CD4-positive, alpha-beta memory T cell (primary cell): ENCODE data around the gene CALHM2. TPM values are rescaled to one million over a fixed set of nuclear protein-coding genes. Genes with fewer than 3 reads are reported as not detected.

ENCODE experiments used
- CTCF ChIA-PET: fragments of 350-600 bp; sonication (Branson Sonifier 250); formaldehyde crosslinking; loops from one replicate; lab custom pipeline; 2021; ENCODE audit warnings: inconsistent platforms; ENCODE audit not compliant: partially characterized antibody; lab: Charles Lee
- POLR2A ChIA-PET: fragments of 350-600 bp; sonication (Branson Sonifier 250); formaldehyde crosslinking; loops from one replicate; lab custom pipeline; 2021; ENCODE audit not compliant: partially characterized antibody; lab: Charles Lee
- DNase-seq, 5 donors: peaks; one replicate each; pipeline versions ENCODE4 v3.0.0 to v3.0.0-alpha.2; 2020 to 2022; ENCODE audit warnings: mixed read lengths in 1 of 5
- H3K27ac ChIP-seq: one replicate; pipeline ENCODE4 v1.7.0; 2013; ENCODE audit warnings: low read depth, low read length
- H3K27me3 ChIP-seq: 2 replicates; pipeline ENCODE4 v1.7.0; 2013; ENCODE audit warnings: mild to moderate bottlenecking, low read length, moderate library complexity; ENCODE audit not compliant: insufficient read depth
- H3K36me3 ChIP-seq: 2 replicates; pipeline ENCODE4 v1.7.0; 2013; ENCODE audit warnings: mild to moderate bottlenecking, low read length, moderate library complexity; ENCODE audit not compliant: insufficient read depth
- H3K4me1 ChIP-seq: 2 replicates; pipeline ENCODE4 v1.7.0; 2013; ENCODE audit warnings: mild to moderate bottlenecking, low read length, moderate library complexity; ENCODE audit not compliant: insufficient read depth
- H3K4me3 ChIP-seq, 2 donors: one replicate each; pipeline ENCODE4 v1.7.0; 2013; ENCODE audit warnings: low read length in 2 of 2, mild to moderate bottlenecking in 1 of 2
- H3K9me3 ChIP-seq, 2 donors: one replicate each; pipeline ENCODE4 v1.7.0; 2013; ENCODE audit warnings: low read length in 2 of 2, control low read depth in 1 of 2; ENCODE audit not compliant: control insufficient read depth in 1 of 2
- H3K27ac Mint-ChIP-seq, 7 donors: one replicate each; pipeline ENCODE4 v1.8.0; 2020 to 2021; ENCODE audit warnings: mixed read lengths in 7 of 7, mild to moderate bottlenecking in 6 of 7, inconsistent platforms in 3 of 7, moderate library complexity in 3 of 7
- H3K27me3 Mint-ChIP-seq, 2 donors: one replicate each; pipeline ENCODE4 v1.8.0; 2020 to 2021; ENCODE audit warnings: mixed read lengths in 2 of 2
- H3K36me3 Mint-ChIP-seq, 2 donors: one replicate each; pipeline ENCODE4 v1.8.0; 2020 to 2021; ENCODE audit warnings: mixed read lengths in 2 of 2, inconsistent platforms in 1 of 2, mild to moderate bottlenecking in 1 of 2
- H3K4me1 Mint-ChIP-seq, 4 donors: one replicate each; pipeline ENCODE4 v1.8.0; 2020 to 2021; ENCODE audit warnings: mixed read lengths in 4 of 4, mild to moderate bottlenecking in 1 of 4
- H3K4me3 Mint-ChIP-seq, 8 donors: one replicate each; pipeline ENCODE4 v1.8.0; 2020 to 2021; ENCODE audit warnings: mixed read lengths in 8 of 8, mild to moderate bottlenecking in 7 of 8, moderate library complexity in 6 of 8, inconsistent platforms in 3 of 8
- H3K9me3 Mint-ChIP-seq, 8 donors: one replicate each; pipeline ENCODE4 v1.8.0; 2020 to 2021; ENCODE audit warnings: mixed read lengths in 8 of 8, mild to moderate bottlenecking in 5 of 8, inconsistent platforms in 3 of 8, moderate library complexity in 1 of 8
- intact Hi-C: fragments of 100-400 bp; cut with micrococcal nuclease; formaldehyde crosslinking; loops from one replicate; pipeline ENCODE4 v1.15.1; 2023
- polyA plus RNA-seq, 2 donors: library from polyadenylated mRNA; unstranded; fragments of 300-500 nt; fragmentation: Illumina TruSeq; gene quantifications; one replicate each; pipeline ENCODE4 v1.2.3, GENCODE V29; 2021
- total RNA-seq, 2 experiments: library from RNA; stranded (reverse); gene quantifications; one replicate each; pipeline ENCODE4 v1.2.3, GENCODE V29; 2021

Gene CALHM2
- total and polyA plus RNA-seq, 4 experiments from 2014 or later = 40.3 to 84.6 (median 72.7) TPM

DNA sequence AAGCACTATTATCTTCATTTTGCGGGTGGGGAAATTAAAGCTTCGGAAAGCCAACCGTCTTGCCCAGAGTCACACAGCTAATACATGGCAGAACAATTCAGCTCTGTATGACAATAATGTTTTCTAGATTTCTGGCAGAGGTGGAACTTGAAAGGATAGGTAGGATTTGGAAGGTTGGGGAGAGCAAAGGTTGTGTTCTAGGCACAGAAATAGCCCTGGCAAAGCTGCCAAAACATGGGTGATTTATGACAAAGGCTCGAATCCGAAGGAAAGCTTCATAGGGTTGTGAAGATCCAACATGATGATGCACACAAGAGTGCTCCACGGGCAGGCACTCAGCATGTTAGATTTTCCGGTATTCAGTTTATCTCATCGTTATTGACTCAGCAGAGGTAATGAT lies 36.6 kb downstream of the CALHM2 start:
- DNase-seq = no peak
- ChIA-PET POLR2A (interaction anchor here (0.9 to 1.9 kb wide), 2 partner anchors 36 to 60 kb away, joined by 3 to 11 read pairs; no protein-coding TSS in a partner anchor), CTCF (interaction anchor here (0.7 to 8.2 kb wide), 20 partner anchors 8 to 270 kb away, joined by 3 to 268 read pairs (median 6); partner anchors contain the start of genes ATP5MK, CALHM2, CALHM3 and PDCD11)
- Histone ChIP-seq H3K9me3 (no peaks in the 10 kb centered on the region), H3K36me3 (peaks cover 84% of the 10 kb centered on the region), H3K4me3 (no peak overlapping the region), H3K27me3 (no peaks in the 10 kb centered on the region), H3K4me1 (no peaks in the 10 kb centered on the region), H3K27ac (no peak overlapping the region)
- H3K36me3 Mint-ChIP-seq = peaks cover 63 to 80% of the 10 kb centered on the region in 2 donors
- intact Hi-C loops = no loop called here
- H3K27me3 Mint-ChIP-seq = no peaks in the 10 kb centered on the region
- H3K27ac Mint-ChIP-seq = no peak overlapping the region
- peaks cover 3 to 5% (median 5%) of the 10 kb centered on the region in 4 donors for H3K4me1 Mint-ChIP-seq
- no peaks in the 10 kb centered on the region for H3K9me3 Mint-ChIP-seq
- H3K4me3 Mint-ChIP-seq = no peak overlapping the region

DNA sequence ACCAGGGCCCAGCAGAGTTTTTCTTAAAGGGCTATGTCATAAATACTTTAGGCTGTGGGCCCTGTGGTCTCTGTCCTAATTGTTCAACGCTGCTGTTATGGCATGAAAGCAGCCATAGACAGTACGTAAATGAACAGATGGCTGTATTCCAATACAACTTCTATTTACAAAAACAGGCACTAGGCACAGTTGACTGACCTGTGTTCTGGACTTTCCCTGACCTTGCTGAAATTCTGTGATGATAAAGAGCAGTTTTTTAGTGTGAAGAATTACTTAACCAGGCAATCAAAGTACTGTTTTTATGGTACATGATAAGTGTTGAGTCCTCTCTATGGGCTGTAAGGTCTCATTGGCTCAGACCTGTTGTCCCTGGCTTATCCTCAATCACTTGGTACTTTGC lies 38.6 kb downstream of the CALHM2 start:
- no peaks in the 10 kb centered on the region for H3K27me3 ChIP-seq
- H3K27me3 Mint-ChIP-seq = no peaks in the 10 kb centered on the region
- no peak overlapping the region for H3K4me3 ChIP-seq
- peaks cover 3 to 5% (median 4%) of the 10 kb centered on the region in 4 donors for H3K4me1 Mint-ChIP-seq
- H3K9me3 ChIP-seq = no peaks in the 10 kb centered on the region
- DNase-seq = no peak
- H3K9me3 Mint-ChIP-seq = no peaks in the 10 kb centered on the region
- H3K36me3 Mint-ChIP-seq = peaks cover 61 to 79% of the 10 kb centered on the region in 2 donors
- H3K27ac Mint-ChIP-seq = no peak overlapping the region
- H3K4me3 Mint-ChIP-seq = no peak overlapping the region
- no peak overlapping the region for H3K27ac ChIP-seq
- intact Hi-C loops = no loop called here
- ChIA-PET CTCF (interaction anchor here (6.6 to 8.2 kb wide), 3 partner anchors 38 to 73 kb away, joined by 75 to 268 read pairs (median 141); partner anchors contain the start of genes CALHM2 and CALHM3), POLR2A (no interaction called here)
- no peaks in the 10 kb centered on the region for H3K4me1 ChIP-seq
- H3K36me3 ChIP-seq = peaks cover 77% of the 10 kb centered on the region

DNA sequence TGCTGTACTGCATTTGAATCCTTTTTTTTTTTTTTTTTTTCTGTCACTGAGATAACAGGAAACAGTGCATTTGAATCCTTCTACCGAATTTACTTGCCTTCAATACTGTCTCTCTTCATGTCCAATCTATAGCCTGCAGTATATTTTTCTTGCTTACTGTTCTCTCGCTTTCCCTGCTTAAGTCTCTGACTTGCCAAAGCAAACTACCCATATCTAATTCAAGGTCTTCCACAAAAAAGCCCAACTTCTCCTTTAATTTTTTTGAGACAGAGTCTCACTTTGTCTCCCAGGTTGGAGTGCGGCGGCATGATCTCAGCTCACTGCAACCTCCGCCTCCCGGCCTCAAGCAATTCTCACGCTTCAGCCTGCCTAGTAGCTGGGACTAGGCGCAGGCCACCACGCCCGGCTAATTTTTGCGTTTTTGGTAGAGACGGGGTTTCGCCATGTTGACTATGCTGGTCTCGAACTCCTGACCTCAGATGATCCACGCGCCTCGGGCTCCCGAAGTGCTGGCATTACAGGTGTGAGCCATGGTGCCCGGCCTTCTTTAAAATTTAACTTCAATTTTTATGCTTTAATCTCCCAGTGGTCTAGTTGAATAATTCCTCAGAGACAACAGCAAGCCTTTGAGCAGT lies 54.9 kb downstream of the CALHM2 start:
- peaks cover 17 to 51% of the 10 kb centered on the region in 2 donors for H3K36me3 Mint-ChIP-seq
- peak overlapping the region; percentile 97 to 100 (median 98) for H3K4me3 Mint-ChIP-seq
- H3K9me3 ChIP-seq = no peaks in the 10 kb centered on the region
- peaks cover 44% of the 10 kb centered on the region for H3K4me1 ChIP-seq
- peak overlapping the region; percentile 82 to 99 (median 97) for H3K27ac Mint-ChIP-seq
- POLR2A ChIA-PET = interaction anchor here (1.2 to 2.7 kb wide), 4 partner anchors 30 to 479 kb away, joined by 3 to 30 read pairs (median 8); partner anchors contain the start of genes CNNM2, PCGF6 and TAF5
- CTCF ChIA-PET = interaction anchor here (1.0 to 1.6 kb wide), 3 partner anchors 19 to 87 kb away, joined by 4 to 6 read pairs (median 4); no protein-coding TSS in a partner anchor
- intact Hi-C loops = loop anchor here (5.0 to 10.0 kb wide), 2 partner anchors 277 to 865 kb away; no protein-coding TSS in a partner anchor
- H3K4me3 ChIP-seq = peak overlapping the region; percentile 87 to 91
- H3K4me1 Mint-ChIP-seq = peaks cover 35 to 62% (median 47%) of the 10 kb centered on the region in 4 donors
- peak overlapping the region; percentile 79 for H3K27ac ChIP-seq
- no peak for DNase-seq
- no peaks in the 10 kb centered on the region for H3K27me3 Mint-ChIP-seq
- no peaks in the 10 kb centered on the region for H3K27me3 ChIP-seq
- H3K9me3 Mint-ChIP-seq = no peaks in the 10 kb centered on the region
- peaks cover 4% of the 10 kb centered on the region for H3K36me3 ChIP-seq

DNA sequence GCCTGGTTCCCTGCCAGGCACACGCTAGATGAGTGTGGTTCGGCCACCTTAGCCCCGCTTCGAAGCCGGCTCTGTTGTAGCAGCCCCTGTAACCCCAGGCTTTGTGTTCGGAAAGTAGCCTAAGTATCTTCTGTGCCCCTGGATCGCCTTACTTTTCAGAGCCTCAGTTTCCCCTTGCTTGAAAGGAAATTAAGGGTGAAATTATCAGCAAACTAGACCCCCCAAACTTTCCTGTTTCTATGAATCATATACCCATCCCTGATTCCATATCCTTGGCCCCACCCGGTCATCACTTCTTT lies 55.4 kb downstream of the CALHM2 start:
- Histone ChIP-seq H3K27me3 (no peaks in the 10 kb centered on the region), H3K4me1 (peaks cover 44% of the 10 kb centered on the region), H3K27ac (peak overlapping the region; percentile 79), H3K9me3 (no peaks in the 10 kb centered on the region), H3K4me3 (peak overlapping the region; percentile 87 to 91), H3K36me3 (peaks cover 4% of the 10 kb centered on the region)
- peak overlapping the region; percentile 82 to 99 (median 97) for H3K27ac Mint-ChIP-seq
- intact Hi-C loops = loop anchor here (1.0 to 10.0 kb wide), 5 partner anchors 29 to 866 kb away; partner anchors contain the start of genes TAF5 and WBP1L
- no peak for DNase-seq
- peaks cover 13 to 51% of the 10 kb centered on the region in 2 donors for H3K36me3 Mint-ChIP-seq
- ChIA-PET CTCF (interaction anchor here (1.3 to 1.7 kb wide), 3 partner anchors 19 to 63 kb away, joined by 4 to 6 read pairs (median 6); no protein-coding TSS in a partner anchor), POLR2A (interaction anchor here (1.0 to 2.7 kb wide), 6 partner anchors 29 to 1579 kb away, joined by 3 to 30 read pairs (median 6); partner anchors contain the start of genes CALHM2, CNNM2, OGA and PCGF6)
- H3K27me3 Mint-ChIP-seq = no peaks in the 10 kb centered on the region
- H3K9me3 Mint-ChIP-seq = no peaks in the 10 kb centered on the region
- H3K4me1 Mint-ChIP-seq = peaks cover 35 to 62% (median 47%) of the 10 kb centered on the region in 4 donors
- H3K4me3 Mint-ChIP-seq = peak overlapping the region; percentile 97 to 100 (median 98)

Other genes starting within 250 kb of the CALHM2 start
- not detected for gene RPEL1, start 206.5 kb downstream of the CALHM2 start, total RNA-seq
- not detected for gene RPEL1, start 206.5 kb downstream of the CALHM2 start, polyA plus RNA-seq
- not detected for gene INA, start 175.2 kb downstream of the CALHM2 start, total RNA-seq
- not detected for gene INA, start 175.2 kb downstream of the CALHM2 start, polyA plus RNA-seq
- 1 to 10 TPM; 8.7 to 8.8 TPM for gene PCGF6, start 101.2 kb downstream of the CALHM2 start, total RNA-seq
- 10 to 100 TPM in 1 of 2 donors, 1 to 10 TPM in 1; 6.4 to 11.2 TPM for gene PCGF6, start 101.2 kb downstream of the CALHM2 start, polyA plus RNA-seq
- 1 to 10 TPM; 7.5 to 7.9 TPM for gene TAF5, start 84.4 kb downstream of the CALHM2 start, total RNA-seq
- 1 to 10 TPM; 2.5 to 4.1 TPM for gene TAF5, start 84.4 kb downstream of the CALHM2 start, polyA plus RNA-seq
- 100 to 1,000 TPM; 148 to 157 TPM for gene ATP5MK, start 55.9 kb downstream of the CALHM2 start, total RNA-seq
- 100 to 1,000 TPM; 477 to 548 TPM for gene ATP5MK, start 55.9 kb downstream of the CALHM2 start, polyA plus RNA-seq
- 10 to 100 TPM; 37.8 to 45.0 TPM for gene PDCD11, start 55.7 kb downstream of the CALHM2 start, total RNA-seq
- gene PDCD11, start 55.7 kb downstream of the CALHM2 start, polyA plus RNA-seq = 10 to 100 TPM in 1 of 2 donors, 1 to 10 TPM in 1; 2.5 to 16.1 TPM
- not detected for gene CALHM1, start 6.5 kb upstream of the CALHM2 start, total RNA-seq
- not detected for gene CALHM1, start 6.5 kb upstream of the CALHM2 start, polyA plus RNA-seq
- gene CALHM3, start 26.9 kb upstream of the CALHM2 start, total RNA-seq = not detected
- gene CALHM3, start 26.9 kb upstream of the CALHM2 start, polyA plus RNA-seq = not detected
- under 1 TPM; 0.83 to 0.96 TPM for gene NEURL1, start 41.3 kb upstream of the CALHM2 start, total RNA-seq
- gene NEURL1, start 41.3 kb upstream of the CALHM2 start, polyA plus RNA-seq = under 1 TPM; 0.76 to 0.82 TPM